AML-193 (cell line): ENCODE data around the gene KCNV2.

Experiments used
- DNase-seq, 2 experiments: peaks; one replicate each; lab custom pipeline; 2025; lab: John Stamatoyannopoulos, UW

Gene KCNV2

DNA sequence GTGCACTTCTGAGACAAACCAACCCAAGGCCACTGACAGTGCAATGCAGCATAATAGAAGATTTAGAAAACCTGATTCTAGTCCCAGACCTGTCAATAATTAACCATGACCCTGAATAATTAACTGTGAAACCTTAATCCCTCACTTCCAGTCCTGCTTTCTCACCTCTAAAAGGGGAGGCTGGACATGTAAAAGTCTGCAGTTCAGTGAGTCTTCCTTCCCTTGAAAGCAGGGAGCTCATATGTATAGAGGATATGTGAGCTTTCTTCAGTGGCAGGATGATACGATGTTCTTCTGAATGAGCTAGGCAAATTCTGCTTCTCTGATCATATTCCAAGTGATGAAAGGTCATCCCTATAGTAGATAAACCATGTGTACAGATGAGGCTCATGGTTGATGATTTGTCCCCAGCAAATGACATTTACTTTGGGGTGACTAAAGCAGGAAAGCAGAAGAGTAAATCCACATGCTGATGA lies 2.9 kb downstream of the KCNV2 start:
- no peak for DNase-seq

DNA sequence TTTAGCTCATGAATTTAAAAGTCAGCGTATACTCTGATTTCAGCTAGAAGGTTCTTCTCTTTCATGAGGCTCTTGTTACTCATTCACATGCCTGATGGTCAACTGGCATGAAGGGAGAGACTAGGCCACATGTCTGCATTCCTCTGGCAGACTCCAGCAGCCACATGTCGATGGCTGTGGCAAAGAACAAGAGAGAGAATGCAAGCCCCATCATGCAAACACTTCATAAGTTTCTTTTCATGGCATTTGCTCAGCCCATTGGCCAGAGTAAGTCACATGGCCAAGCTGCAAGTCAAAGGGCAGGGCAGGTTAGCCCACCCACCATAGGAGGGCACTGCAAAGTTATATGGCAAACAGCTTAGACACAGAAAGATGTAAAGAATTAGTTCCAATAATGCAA lies 5.4 kb downstream of the KCNV2 start:
- DNase-seq, result no peak

DNA sequence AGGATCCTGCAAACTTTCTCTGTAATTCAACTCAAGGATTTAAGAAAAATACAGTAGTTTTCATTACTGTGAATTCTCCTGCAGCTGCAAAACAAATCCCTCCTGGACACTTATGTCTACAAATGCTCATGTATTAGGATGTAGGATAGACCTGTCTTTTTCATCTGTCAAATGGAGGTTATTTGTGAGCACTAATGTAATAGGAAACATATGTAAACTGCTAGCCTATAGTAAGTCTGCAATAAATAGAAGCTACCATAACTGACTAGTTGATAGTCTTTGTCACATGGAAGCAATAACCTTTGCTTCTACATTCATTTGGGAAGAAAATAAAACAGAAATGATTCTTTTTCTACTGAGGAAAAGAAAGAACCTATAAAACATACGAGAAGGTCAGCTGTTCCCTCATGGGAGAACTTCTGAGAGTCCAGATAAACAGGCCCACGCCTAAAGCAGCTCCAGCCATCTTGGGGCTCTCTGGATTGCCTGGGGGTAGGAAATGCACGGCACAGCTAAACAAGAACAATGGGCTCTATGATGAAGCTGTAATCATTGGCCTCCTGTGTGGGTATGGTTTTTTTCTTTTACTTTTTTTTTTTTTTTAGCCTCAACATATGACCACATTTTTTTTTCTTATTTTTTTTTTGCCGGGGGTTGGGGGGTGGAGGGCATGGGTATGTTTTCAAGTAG lies 6.2 kb downstream of the KCNV2 start:
- DNase-seq, result no peak

DNA sequence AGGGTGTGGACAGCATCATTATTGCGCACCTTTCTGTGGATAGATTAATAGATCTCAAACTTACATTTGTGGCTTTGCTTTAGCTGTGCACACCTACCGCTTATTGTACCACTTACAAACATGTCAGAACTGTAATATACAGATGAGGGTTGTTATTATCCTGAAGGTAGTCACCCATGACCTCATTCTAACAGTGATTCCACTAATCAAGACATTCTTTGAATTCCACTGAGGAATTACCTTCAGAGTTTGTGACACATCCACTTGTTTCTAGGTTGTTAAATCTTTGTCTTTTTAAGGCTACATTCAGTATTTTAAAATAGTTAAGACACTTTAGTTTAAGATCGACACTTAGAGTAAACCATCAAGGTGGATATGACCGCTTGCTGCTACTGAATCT lies 7.8 kb downstream of the KCNV2 start:
- DNase-seq, result no peak

DNA sequence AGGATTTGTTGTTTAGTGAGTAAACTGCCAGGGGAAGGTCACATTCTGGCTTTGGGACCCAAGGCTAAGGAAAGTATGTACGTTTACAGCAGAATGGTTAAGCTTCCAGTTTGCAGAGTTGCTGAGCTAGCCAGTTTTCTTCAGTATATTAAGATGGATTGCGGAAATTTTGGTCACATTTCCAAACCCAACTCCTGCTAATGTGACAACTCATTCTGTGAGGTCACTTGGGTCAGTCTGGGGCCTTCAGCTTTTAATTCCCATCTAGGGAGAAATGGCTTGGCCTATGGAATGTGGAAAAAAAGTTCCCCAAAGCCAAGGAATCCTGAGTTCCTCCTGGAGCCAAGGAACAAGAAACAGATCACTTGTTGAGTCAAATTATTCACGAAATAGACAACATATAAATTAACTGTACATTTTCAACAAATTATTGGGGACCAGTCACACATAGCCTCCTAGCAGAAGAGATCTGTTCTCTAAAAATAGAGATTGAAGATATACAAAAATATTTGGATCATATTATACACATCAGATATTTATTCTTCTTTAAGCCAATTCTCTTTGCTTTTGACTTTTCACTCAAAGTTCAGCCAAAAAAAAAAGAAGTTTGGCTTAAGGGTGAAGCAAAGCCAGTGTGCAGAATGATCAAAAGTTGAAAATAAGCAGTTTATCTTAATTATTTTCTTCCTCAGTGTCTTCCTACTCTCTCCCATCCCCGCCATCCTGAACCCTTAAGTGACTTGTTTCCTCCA lies 8.8 kb downstream of the KCNV2 start:
- DNase-seq, result no peak

DNA sequence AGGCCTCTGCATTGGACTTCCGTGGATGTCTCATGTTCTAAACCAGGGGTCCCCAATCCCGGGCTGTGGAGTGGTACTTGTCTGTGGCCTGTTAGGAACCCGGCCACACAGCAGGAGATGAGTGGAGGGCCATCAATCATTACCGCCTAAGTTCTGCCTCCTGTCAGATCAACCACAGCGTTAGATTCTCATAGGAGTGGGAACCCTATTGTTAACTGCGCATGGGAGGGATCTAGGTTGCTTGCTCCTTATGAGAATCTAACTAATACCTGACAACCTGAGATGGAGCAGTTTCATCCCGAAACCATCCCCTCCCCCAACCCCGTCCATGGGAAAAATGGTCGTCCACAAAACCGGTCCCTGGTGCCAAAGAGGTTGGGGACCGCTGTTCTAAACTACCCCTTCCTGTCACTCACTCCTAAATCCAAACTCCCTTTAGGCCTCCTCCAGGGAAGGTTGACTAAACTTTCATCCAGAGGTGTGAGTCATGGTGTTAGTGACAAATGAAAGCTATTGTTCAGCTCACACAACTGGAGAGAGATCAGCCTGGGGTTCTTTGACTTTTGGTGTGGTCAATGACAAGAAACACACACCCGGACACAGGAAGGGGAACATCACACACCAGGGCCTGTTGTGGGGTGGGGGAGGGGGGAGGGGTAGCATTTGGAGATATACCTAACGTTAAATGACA lies 9.5 kb downstream of the KCNV2 start:
- DNase-seq, result no peak

DNA sequence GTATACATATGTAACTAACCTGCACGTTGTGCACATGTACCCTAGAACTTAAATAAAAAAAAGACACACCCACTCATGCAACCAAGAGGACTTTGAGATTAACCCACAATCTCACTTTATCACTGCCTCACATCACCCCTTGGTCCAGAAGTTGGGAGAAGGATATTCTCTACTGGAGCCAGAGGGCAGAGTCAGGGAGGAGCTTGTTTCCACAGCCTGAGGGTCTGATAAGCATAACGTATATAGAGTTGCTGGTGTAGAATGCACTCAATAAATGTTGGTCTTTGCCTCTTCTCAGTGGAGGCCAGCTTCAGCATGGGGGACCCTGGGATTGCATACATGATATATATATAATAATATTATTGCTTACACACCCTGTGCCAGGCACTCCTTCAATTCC lies 10.1 kb downstream of the KCNV2 start:
- DNase-seq, result no peak

DNA sequence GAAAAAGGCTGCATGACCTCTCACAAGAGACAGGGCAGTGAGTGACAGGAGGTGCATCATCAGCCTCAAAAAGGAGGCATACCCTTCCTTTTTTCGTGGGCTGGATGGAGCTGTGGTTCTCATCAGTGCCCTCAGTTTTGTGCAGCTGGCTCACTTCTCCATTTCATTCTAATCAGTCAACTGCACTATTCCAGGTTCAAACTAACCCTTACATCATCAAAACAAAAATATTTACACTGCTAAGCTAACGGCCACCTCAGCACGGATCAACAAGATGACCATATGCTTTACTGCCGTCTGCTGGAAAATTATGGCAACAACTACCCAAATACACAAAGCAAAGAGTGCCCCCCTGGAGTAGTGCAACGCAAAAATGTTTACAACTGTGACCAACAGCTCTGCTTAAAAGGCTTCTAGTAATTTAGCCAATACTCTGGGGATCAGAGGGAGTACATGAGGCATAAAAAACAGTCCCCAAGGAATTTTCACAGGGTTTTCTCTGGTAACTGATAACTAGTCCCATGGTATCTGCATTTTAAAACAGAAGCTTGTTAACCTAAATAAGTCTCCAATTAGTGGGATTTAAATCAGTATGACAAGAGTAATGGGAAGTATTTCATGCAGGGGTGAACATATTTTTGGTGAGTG lies 10.8 kb downstream of the KCNV2 start:
- DNase-seq, result peak; percentile 32 to 36

DNA sequence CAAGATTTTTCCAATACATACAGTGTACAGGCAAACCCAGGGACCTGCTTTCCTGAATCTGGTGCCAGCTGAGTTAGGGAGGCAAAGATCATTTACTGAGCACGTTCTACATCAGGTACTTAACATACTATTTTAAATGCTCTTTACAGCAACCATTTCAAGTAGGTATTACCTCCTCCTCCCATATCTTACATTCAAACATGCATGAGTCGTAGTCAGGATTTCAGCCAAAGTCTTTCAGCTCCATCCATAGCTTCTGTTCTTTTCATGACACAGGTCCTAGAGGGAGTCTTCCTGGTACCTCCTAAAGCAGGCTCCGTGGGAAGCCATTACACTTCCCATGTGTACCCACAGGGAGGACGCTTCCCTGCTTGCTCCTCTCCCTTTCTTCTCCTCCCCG lies 11.7 kb downstream of the KCNV2 start:
- no peak for DNase-seq

DNA sequence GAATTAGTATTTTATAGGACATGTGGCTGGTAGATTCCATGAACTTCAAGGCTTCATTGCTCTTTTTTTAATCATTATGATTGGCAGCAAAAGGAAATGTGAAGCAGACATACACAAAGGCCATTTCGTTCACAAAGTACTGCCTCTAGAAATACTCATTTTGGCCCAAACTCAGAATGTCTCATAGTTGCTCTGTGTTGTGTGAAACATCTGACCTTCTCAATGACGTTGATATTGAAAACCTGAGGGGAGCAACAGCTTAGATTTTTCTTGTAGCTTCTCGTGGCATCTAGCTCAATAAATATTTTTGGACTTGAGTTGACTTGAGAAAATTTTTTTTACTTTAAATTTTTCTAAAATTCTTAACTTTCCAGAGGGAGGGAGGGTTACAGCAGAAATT lies 12.4 kb downstream of the KCNV2 start:
- no peak for DNase-seq

DNA sequence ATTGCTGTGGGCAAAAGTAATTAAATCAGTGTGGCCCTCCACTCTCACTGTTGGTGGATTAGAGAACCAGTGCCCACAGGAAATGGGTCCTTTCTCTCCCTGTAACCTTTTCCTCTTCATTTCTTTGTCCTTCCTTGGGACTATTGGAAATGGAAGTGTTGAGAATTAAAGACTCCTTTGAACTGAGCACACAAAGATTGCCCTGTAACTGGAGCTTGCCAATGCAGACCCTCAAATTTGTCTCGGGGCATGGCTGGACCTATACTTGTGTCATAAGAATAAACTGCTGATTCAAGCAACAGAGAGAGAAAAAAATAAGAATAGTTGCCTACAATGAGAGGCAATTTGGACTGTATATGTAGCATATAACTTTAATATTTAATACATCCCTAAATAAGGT lies 13.7 kb downstream of the KCNV2 start:
- DNase-seq, result no peak

DNA sequence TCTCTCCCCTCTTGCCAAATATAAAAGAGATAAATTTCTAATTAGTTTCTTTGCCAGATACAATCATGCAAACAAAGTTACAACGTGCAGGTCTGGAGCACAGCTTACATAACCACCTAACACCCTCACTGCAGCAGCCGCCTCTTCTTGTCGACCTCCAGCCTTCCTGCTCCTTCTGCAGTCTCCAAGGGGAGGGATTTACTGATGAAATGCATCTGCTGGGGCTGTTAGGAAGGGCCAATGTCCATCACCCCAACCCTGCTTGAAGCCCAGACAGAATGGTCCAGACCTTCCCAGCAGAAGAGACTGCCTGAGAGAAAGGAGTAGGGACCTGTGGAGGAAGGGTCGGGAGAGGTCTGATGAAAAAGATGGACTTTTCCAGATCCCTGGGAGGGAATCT lies 15.2 kb downstream of the KCNV2 start:
- no peak for DNase-seq

DNA sequence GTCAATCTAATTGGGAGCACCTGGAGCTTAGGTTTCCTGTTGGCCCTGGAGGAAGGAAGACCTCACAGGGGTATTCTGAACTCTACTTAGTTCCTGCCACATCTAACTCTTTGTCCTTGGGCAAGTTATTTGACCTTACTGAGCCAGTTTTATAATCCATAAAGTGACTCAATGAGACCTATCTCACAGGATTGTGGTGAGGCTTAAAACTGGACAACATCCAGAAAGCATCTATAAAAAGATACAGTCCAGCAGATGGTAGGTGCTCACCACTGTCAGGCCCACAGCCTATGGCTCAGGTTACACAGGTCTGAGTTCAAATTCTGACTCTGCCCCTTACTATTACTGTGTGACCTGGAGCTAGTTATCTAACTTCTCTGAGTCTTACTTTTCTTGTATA lies 23.3 kb downstream of the KCNV2 start:
- DNase-seq, result no peak

DNA sequence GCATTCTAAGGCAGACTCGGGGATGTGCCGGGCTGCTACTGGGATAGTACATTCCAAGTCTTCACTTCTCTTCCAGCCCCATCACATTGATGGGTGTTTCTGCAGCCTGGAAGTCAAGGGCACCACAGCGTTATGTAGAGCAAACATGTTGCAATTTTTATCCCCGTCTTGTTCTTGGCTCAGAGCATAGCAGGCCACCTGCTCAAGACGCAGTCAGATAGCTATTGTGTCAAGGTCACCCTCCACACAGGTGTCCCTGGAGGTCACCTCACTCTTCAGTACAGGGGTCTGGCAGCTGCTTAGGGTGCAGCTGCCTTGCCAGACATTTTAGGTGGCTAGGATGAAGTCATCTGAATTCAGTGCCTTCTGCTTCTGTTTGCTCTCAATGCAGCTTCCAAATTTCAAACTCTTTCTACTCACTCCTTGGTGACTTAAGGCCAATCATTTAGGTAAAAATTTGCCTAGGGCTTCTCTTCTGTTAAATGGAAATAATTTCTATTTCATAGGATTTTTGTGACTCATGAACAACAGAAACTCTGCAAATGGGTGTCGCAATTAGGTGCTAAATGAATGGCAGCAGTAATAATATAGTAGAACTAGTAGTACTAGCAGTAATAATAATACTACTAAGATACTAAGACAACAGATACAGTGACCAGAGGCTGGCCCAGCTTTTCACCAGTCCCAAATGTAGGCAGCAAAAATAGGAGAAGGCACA lies 24.3 kb downstream of the KCNV2 start:
- no peak for DNase-seq

DNA sequence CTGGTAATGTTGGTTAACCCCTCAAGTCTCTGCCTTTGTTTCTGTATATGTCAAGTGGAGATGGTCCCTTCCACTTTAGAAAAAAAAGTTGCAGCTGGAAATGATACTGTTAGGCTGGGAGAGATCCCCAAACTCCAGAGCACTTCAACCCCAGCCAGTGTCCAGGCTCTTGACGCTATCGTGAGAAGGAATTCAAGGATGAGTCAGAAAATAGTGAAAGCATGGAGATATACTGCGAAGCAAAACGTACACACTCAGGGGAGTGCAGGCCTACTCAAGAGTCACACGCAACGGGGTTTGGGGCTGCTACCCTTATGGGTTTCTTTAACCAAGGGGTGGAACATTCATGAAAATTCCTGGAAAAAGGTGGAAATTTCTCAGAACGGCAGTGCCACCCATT lies 24.9 kb downstream of the KCNV2 start:
- no peak for DNase-seq

DNA sequence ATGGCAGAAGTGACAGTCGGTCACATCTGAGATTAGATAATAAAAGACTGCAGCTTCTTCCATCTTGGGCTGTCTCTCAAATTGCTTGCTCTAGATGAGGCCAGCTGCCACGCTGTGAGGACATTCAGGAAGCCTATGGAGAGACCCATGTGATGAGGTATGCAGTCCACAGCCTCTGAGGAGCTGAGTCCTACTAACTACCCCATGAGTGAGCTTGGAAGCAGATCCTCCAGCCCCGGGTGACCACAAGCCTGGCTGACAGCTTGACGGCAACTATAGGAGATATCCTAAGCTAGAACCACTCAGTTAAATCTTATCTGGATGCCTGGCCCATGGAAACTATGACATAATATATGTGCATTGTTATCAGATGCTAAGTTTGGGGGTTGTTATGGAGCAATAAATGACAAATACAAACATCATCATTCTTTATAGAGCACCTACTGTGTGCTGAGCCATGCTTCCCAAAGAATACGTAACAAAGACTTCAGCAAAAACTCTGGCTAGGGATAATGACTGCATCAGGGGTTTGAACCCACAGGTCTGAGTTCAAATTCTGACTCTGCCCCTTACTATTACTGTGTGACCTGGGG lies 26.7 kb downstream of the KCNV2 start:
- no peak for DNase-seq

DNA sequence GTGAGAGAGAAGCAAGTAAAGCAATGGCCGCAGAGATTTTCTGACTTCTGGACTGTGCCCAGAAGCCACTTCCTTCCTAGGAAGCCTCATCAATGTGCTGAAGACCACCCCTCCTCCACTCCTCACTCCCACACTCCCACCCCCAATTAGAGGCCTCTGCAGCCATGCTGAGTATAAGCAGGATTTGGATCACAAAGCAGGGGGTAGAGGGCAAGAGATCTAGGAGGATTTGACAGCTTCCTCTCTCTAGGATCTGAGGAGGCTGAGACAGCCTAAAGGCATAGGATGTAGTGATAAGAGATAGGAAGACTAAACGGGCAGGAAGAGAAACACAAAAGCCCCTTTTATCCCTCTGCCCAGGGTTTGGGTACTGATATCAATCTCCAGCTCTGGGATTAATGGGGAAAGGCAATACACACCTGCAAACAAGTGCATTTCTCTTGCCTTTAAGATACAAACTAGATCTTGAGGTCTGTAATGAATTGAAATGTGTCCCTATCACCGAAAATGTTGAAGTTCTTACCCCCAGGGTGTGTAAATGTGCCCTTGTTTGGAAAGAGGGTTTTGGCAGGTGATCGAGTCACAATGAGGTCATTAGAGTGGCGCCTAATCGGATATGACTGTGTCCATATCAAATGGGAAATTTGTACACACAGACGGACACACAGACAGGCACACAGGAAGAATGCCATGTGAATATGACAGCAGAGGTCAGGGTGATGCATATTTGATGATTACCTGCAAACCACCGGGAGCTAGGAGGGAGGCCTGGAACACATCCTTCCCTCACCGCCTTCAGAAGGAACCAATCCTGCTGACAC lies 28.5 kb downstream of the KCNV2 start:
- DNase-seq, result no peak

DNA sequence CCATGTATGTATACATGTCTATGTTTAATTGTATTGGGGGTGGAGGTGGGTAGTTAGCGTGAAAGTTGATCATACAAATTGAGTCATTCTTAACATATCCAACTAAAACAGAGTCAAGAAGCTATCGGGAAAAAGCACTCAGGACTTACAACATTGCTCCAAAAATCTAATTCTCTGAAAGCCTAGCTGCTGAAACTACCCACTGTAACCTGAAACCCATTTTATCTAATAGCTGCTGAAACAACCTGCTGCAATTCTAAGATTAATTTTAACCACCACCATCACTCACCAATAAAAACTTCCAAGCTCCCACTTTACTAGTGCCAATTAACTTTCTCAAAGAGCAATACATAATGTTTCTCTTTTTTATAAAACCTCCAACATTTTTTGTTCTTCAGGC lies 32.2 kb downstream of the KCNV2 start:
- no peak for DNase-seq

DNA sequence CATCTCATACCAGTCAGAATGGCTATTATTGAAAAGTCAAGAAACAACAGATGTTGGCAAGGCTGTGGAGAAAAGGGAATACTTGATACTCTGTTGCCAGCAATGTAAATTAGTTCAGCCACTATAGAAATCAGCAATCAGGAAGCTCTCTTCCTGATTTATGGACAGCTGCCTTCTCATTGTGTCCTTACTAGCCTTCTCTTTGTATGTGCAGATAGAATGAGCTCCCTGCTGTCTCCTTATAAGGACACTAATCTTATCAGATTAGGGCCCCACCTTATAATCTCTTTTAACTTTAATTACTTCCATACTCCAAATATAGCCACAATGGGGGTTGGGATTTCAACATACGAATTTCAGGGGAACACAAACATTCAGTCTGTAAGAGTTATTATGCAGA lies 38.0 kb downstream of the KCNV2 start:
- DNase-seq, result no peak

DNA sequence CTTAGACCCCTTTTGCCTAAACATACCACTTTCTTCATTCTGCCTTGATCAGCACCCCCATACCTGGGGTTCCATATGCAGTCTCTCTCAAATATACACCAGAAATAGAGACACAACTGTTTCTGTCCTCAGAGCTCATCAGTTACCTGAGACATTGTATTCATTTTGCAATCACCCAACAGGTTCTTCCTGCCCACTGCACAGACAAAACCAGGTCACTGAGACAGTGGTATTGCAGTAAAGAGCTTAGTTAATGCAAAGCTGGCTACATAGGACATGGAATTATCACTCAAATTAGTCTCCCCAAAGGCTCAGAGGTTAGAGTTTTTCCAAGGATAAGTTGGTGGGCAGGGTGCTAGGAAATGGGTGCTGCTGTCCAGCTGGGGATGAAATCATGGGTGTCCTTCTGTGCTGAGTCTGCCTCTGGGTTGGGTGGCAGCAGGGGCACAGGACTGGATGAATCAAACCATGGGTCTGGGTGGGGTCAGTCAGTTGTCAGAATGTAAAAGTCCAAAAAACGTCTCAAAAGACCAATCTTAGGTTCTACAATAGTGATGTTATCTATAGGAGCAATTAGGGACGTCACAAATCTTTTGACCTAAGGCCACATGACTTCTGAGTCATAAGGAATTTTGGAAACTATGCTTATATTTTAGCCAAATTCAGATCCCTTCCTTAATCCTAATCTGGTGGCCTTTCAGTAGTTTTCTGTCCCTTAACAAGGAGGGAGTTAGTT lies 41.0 kb downstream of the KCNV2 start:
- no peak for DNase-seq
